Right lobe of liver (tissue), 4 donors: ENCODE results near the gene MTCL3.

ENCODE experiments used
- POLR2A ChIP-seq: fragments of 450-650 bp; IDR thresholded peaks from one replicate; pipeline ENCODE4 v1.6.1; 2017; ENCODE audit warnings: antibody characterized with exemption, mild to moderate bottlenecking
- TF ChIP-seq, protein P1 (sequence below), 4 donors: fragments of 200-600 bp in 3 of 4; fragments of 450-650 bp in 1 of 4; IDR thresholded peaks; one replicate each; pipeline versions ENCODE4 v1.5.1 to v1.8.0; 2016 to 2022; ENCODE audit warnings: antibody characterized with exemption in 4 of 4, mild to moderate bottlenecking in 2 of 4
- donor health status: DM: no; HTN: no; CAD: no.
- donor health status: DM: no; HTN: no; CAD: no.
- donor health status: DM: no; HTN: yes; CAD: no.

DNA sequence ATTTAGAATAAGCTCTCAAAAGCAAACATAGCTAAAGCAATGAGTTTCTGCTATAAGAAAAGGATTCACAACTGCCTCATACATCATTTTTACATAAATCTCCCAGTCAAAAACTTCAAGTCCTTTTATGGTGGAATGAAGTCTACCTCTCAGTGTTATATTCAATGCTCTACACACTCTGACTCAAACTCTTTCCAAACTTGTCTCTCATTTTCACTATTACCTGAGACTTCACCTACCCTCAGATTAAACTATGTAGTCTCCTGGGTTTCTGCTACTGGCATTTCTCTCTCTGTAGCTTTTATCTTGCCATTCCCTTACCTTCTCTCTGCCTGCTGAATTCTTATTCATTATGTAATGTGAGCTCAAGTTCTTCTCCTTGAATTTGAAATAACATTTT is 71.4 kb downstream of the MTCL3 start:
- TF ChIP-seq, protein P1, sequence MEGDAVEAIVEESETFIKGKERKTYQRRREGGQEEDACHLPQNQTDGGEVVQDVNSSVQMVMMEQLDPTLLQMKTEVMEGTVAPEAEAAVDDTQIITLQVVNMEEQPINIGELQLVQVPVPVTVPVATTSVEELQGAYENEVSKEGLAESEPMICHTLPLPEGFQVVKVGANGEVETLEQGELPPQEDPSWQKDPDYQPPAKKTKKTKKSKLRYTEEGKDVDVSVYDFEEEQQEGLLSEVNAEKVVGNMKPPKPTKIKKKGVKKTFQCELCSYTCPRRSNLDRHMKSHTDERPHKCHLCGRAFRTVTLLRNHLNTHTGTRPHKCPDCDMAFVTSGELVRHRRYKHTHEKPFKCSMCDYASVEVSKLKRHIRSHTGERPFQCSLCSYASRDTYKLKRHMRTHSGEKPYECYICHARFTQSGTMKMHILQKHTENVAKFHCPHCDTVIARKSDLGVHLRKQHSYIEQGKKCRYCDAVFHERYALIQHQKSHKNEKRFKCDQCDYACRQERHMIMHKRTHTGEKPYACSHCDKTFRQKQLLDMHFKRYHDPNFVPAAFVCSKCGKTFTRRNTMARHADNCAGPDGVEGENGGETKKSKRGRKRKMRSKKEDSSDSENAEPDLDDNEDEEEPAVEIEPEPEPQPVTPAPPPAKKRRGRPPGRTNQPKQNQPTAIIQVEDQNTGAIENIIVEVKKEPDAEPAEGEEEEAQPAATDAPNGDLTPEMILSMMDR (IDR thresholded peaks at IDR 0.05) = no peak
- no peak for TF ChIP-seq POLR2A
